Liver (tissue), 9 donors: ENCODE data around the gene ABHD15. TPM values are rescaled to one million over a fixed set of nuclear protein-coding genes. Genes with fewer than 3 reads are reported as not detected.
A peak's percentile ranks its signal among the peaks of the same experiment; 100 is the strongest.

Experiments used
- DNase-seq: peaks from one replicate; pipeline ENCODE4 v3.0.0-alpha.2; 2017; ENCODE audit warnings: low spot score
- H3K27ac ChIP-seq, 2 donors: one replicate each; pipeline ENCODE4 v1.7.0; 2013; ENCODE audit warnings: inconsistent platforms in 2 of 2, low read length in 2 of 2, control low read depth in 1 of 2, low read depth in 1 of 2, mild to moderate bottlenecking in 1 of 2
- H3K27me3 ChIP-seq, 4 donors: one replicate each; pipeline versions ENCODE4 v1.6.1 to v1.7.0; 2013; ENCODE audit warnings: low read length in 3 of 4, inconsistent platforms in 1 of 4, mild to moderate bottlenecking in 1 of 4, moderate library complexity in 1 of 4; ENCODE audit not compliant: control insufficient read depth in 4 of 4, insufficient read depth in 4 of 4
- H3K36me3 ChIP-seq, 4 donors: one replicate each; pipeline versions ENCODE4 v1.6.1 to v1.7.0; 2013; ENCODE audit warnings: low read length in 3 of 4, mild to moderate bottlenecking in 3 of 4, low read depth in 1 of 4, moderate library complexity in 1 of 4; ENCODE audit not compliant: control insufficient read depth in 4 of 4, insufficient read depth in 3 of 4
- H3K4me1 ChIP-seq, 4 donors: one replicate each; pipeline versions ENCODE4 v1.6.1 to v1.7.0; 2013; ENCODE audit warnings: low read length in 3 of 4, mild to moderate bottlenecking in 3 of 4, moderate library complexity in 1 of 4; ENCODE audit not compliant: control insufficient read depth in 4 of 4, insufficient read depth in 4 of 4
- H3K4me3 ChIP-seq, 3 donors: one replicate each; pipeline versions ENCODE4 v1.6.1 to v1.7.0; 2013; ENCODE audit warnings: low read length in 3 of 3, control low read depth in 1 of 3, low read depth in 1 of 3, mild to moderate bottlenecking in 1 of 3
- H3K9ac ChIP-seq, 2 donors: one replicate each; pipeline ENCODE4 v1.7.0; 2013; ENCODE audit warnings: low read length in 2 of 2, mild to moderate bottlenecking in 2 of 2, moderate library complexity in 2 of 2, control low read depth in 1 of 2, low read depth in 1 of 2
- H3K9me3 ChIP-seq, 4 donors: one replicate each; pipeline versions ENCODE4 v1.6.1 to v1.7.0; 2013; ENCODE audit warnings: low read length in 3 of 4; ENCODE audit not compliant: control insufficient read depth in 4 of 4
- ATF3 ChIP-seq: IDR thresholded peaks from 2 replicates; pipeline ENCODE4 v1.6.1; 2016; ENCODE audit warnings: antibody characterized with exemption
- CTCF ChIP-seq: fragments of 150-350 bp; IDR thresholded peaks from 2 replicates; pipeline ENCODE4 v1.5.1; 2017; ENCODE audit warnings: improper control_type of control experiment, low read depth, low read length; ENCODE audit not compliant: missing input control
- EGR1 ChIP-seq, 2 donors: IDR thresholded peaks; 2 replicates each; pipeline ENCODE4 v1.6.1; 2016 to 2018; ENCODE audit warnings: antibody characterized with exemption in 2 of 2, low read depth in 2 of 2
- FOXA1 ChIP-seq: IDR thresholded peaks from 2 replicates; pipeline ENCODE4 v1.6.1; 2016; ENCODE audit warnings: antibody characterized with exemption
- FOXA2 ChIP-seq: IDR thresholded peaks from 2 replicates; pipeline ENCODE4 v1.6.1; 2016; ENCODE audit warnings: antibody characterized with exemption
- HNF4G ChIP-seq: IDR thresholded peaks from 2 replicates; pipeline ENCODE4 v1.6.1; 2016; ENCODE audit warnings: antibody characterized with exemption
- MAX ChIP-seq: IDR thresholded peaks from 2 replicates; pipeline ENCODE4 v1.6.1; 2016; ENCODE audit warnings: antibody characterized with exemption
- NR2F2 ChIP-seq: IDR thresholded peaks from 2 replicates; pipeline ENCODE4 v1.6.1; 2016; ENCODE audit warnings: antibody characterized with exemption
- RAD21 ChIP-seq, 2 donors: IDR thresholded peaks; 2 replicates each; pipeline ENCODE4 v1.6.1; 2016; ENCODE audit warnings: antibody characterized with exemption in 2 of 2, mild to moderate bottlenecking in 2 of 2
- RXRA ChIP-seq, 2 donors: IDR thresholded peaks; 2 replicates each; pipeline ENCODE4 v1.6.1; 2017 to 2018; ENCODE audit warnings: antibody characterized with exemption in 2 of 2, mild to moderate bottlenecking in 1 of 2
- YY1 ChIP-seq: IDR thresholded peaks from 2 replicates; pipeline ENCODE4 v1.6.1; 2016; ENCODE audit warnings: antibody characterized with exemption, mild to moderate bottlenecking
- ZBTB33 ChIP-seq: IDR thresholded peaks from 2 replicates; pipeline ENCODE4 v1.6.1; 2016; ENCODE audit warnings: antibody characterized with exemption
- WGBS: extraction: QIAGEN DNeasy Blood & Tissue Kit; methylation state at CpG from one replicate; pipeline ENCODE4 v1.1.7; 2013; 5-methylcytosine and 5-hydroxymethylcytosine counted together
- polyA plus RNA-seq, 2 donors: library from polyadenylated mRNA; stranded (reverse) in 1 of 2; unstranded in 1 of 2; fragments of 200-250 nt in 1 of 2; fragments of >200 nt in 1 of 2; fragmentation: Nextera tagmentation in 1 of 2; extraction: Ambion mirVana in 1 of 2; gene quantifications; one replicate each; pipeline versions ENCODE4 v1.2.1 to v1.2.3, GENCODE V29; 2013 to 2015
- total RNA-seq, 2 donors: library from RNA; depleted of rRNA; stranded (reverse); fragments of >200 nt; gene quantifications; one replicate each; pipeline ENCODE4 v1.2.3, GENCODE V29; 2014
- donor health status: healthy.
- donor health status: healthy.
- donor health status: healthy.
- donor health status: healthy.
- donor health status: healthy.

The ABHD15 gene
- total and polyA plus RNA-seq, 4 donors = 5.6 to 25.7 (median 10.6) TPM

GRCh38 chr17:29615048-29615385, 48.2 kb upstream of the ABHD15 start:
- 15% methylated on average over 15 of the region's 15 CpGs for WGBS
- Histone ChIP-seq H3K4me1 (peaks cover 19 to 51% (median 38%) of the 10 kb centered on the region in 4 donors), H3K9me3 (no peaks in the 10 kb centered on the region), H3K36me3 (no peaks in the 10 kb centered on the region), H3K9ac (no peak overlapping the region), H3K27me3 (peaks cover 0 to 10% (median 2%) of the 10 kb centered on the region in 4 donors), H3K27ac (no peak overlapping the region), H3K4me3 (no peak overlapping the region)
- TF ChIP-seq CTCF (peak; percentile 0), RXRA (IDR thresholded peaks at IDR 0.05) (no peak)
- no peak for DNase-seq

GRCh38 chr17:29614349-29615047, 47.7 kb upstream of the ABHD15 start:
- H3K9me3 ChIP-seq = no peaks in the 10 kb centered on the region
- WGBS = 43% methylated on average over 16 of the region's 16 CpGs
- DNase-seq = no peak
- no peak overlapping the region for H3K9ac ChIP-seq
- TF ChIP-seq EGR1 (IDR thresholded peaks at IDR 0.05; ENCODE audit: low read depth in 2 of 2) (no peak), YY1 (no peak), RXRA (IDR thresholded peaks at IDR 0.05) (no peak)
- H3K36me3 ChIP-seq = no peaks in the 10 kb centered on the region
- H3K27ac ChIP-seq = no peak overlapping the region
- no peak overlapping the region for H3K4me3 ChIP-seq
- H3K4me1 ChIP-seq = peaks cover 19 to 51% (median 38%) of the 10 kb centered on the region in 4 donors
- peaks cover 0 to 10% (median 2%) of the 10 kb centered on the region in 4 donors for H3K27me3 ChIP-seq

- Histone ChIP-seq H3K9ac (no peak overlapping the region), H3K36me3 (no peaks in the 10 kb centered on the region), H3K27me3 (peaks cover 0 to 10% (median 1%) of the 10 kb centered on the region in 4 donors), H3K4me1 (peaks cover 19 to 51% (median 38%) of the 10 kb centered on the region in 4 donors), H3K4me3 (no peak overlapping the region), H3K27ac (no peak overlapping the region), H3K9me3 (no peaks in the 10 kb centered on the region)
- DNase-seq = no peak
- no peak for TF ChIP-seq RXRA (IDR thresholded peaks at IDR 0.05)
- no peak for TF ChIP-seq MAX
- TF ChIP-seq FOXA2 = no peak
- no peak for TF ChIP-seq ZBTB33
- no peak for TF ChIP-seq EGR1 (IDR thresholded peaks at IDR 0.05; ENCODE audit: low read depth in 2 of 2)
- TF ChIP-seq YY1 = no peak
- TF ChIP-seq HNF4G = no peak
- no peak for TF ChIP-seq NR2F2
- no peak for TF ChIP-seq FOXA1
- no peak for TF ChIP-seq ATF3
- no peak for TF ChIP-seq RAD21 (IDR thresholded peaks at IDR 0.05)
- WGBS = 12% methylated on average over 13 of the region's 13 CpGs
Observed at GRCh38 chr17:29613856-29614255, 47.0 kb upstream of the ABHD15 start.
